ENCODE data around the gene SPNS2. TPM values are rescaled to one million over a fixed set of nuclear protein-coding genes. Genes with fewer than 3 reads are reported as not detected.
A peak's percentile ranks its signal among the peaks of the same experiment; 100 is the strongest.

The SPNS2 gene
- total RNA-seq, 1 donor from 2014 or later, result 187 TPM

- peaks cover 32% of the 10 kb centered on the region for H3K36me3 Mint-ChIP-seq (ENCODE audit: low read depth, unreplicated experiment)
- H3K4me1 Mint-ChIP-seq (ENCODE audit: unreplicated experiment), result peaks cover 47% of the 10 kb centered on the region
- H3K4me3 Mint-ChIP-seq (ENCODE audit: unreplicated experiment), result peak overlapping the region; percentile 69
- TF ChIP-seq, protein P1, sequence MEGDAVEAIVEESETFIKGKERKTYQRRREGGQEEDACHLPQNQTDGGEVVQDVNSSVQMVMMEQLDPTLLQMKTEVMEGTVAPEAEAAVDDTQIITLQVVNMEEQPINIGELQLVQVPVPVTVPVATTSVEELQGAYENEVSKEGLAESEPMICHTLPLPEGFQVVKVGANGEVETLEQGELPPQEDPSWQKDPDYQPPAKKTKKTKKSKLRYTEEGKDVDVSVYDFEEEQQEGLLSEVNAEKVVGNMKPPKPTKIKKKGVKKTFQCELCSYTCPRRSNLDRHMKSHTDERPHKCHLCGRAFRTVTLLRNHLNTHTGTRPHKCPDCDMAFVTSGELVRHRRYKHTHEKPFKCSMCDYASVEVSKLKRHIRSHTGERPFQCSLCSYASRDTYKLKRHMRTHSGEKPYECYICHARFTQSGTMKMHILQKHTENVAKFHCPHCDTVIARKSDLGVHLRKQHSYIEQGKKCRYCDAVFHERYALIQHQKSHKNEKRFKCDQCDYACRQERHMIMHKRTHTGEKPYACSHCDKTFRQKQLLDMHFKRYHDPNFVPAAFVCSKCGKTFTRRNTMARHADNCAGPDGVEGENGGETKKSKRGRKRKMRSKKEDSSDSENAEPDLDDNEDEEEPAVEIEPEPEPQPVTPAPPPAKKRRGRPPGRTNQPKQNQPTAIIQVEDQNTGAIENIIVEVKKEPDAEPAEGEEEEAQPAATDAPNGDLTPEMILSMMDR (IDR thresholded peaks at IDR 0.05; ENCODE audit: unreplicated experiment), result no peak
- no peaks in the 10 kb centered on the region for H3K9me3 Mint-ChIP-seq (ENCODE audit: unreplicated experiment)
- no peak overlapping the region for H3K27ac Mint-ChIP-seq (ENCODE audit: unreplicated experiment)
- H3K27me3 Mint-ChIP-seq (ENCODE audit: unreplicated experiment), result peaks cover 21% of the 10 kb centered on the region
- no peak for DNase-seq (ENCODE audit: low spot score)
Observed at GRCh38 chr17:4511199-4511932, 12.7 kb downstream of the SPNS2 start.

DNA sequence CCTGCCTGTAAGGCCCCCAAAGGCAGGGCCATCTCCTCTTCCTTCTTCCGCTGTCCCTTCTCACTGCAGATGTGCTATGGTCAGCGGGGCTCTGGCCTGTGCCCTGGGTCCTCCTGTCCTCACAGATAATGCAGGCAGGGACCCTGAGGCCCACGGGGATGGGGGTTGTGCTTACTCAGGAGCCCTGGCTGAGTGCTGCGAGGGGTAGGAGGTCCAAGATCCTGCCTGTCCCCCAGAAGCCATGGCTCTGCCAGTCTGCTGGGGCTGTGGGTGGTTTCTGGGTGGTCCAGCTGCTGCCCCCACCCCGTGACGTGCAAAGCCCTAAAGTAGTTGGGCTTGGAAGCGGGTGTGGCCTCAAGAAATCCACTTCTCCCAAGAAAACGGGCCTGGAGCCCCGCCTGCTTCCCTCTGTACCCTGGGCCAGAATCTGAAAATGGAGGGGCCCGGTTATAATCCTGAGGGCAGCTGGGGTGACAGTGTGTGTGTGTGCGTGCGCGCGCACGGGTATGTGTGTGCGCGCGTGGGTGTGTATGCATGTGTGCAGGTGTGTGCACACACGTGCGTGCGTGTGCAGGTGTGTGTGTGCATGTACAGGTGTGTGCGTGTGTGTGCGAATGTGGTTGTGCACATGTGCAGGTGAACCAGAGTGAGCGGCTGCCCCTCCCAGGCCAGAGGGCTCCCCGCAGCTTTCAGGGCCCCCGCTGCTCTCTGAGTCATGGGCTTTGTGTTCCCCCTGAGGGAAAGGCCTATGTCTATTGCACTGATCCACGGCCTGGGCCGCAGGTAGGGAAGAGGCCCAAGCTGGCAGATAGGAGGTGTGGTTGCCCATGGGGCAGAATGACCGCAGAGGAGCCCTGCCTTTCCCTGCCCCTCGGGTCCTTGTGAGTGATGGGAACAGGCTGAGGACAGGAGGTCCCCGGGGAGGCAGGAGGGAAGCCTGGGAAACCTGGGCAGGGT lies 13.8 kb downstream of the SPNS2 start:
- peaks cover 21% of the 10 kb centered on the region for H3K27me3 Mint-ChIP-seq (ENCODE audit: unreplicated experiment)
- no peak for DNase-seq (ENCODE audit: low spot score)
- no peaks in the 10 kb centered on the region for H3K9me3 Mint-ChIP-seq (ENCODE audit: unreplicated experiment)
- TF ChIP-seq, protein P1 (IDR thresholded peaks at IDR 0.05; ENCODE audit: unreplicated experiment), result no peak
- H3K27ac Mint-ChIP-seq (ENCODE audit: unreplicated experiment), result no peak overlapping the region
- H3K36me3 Mint-ChIP-seq (ENCODE audit: low read depth, unreplicated experiment), result peaks cover 29% of the 10 kb centered on the region
- H3K4me1 Mint-ChIP-seq (ENCODE audit: unreplicated experiment), result peaks cover 48% of the 10 kb centered on the region
- H3K4me3 Mint-ChIP-seq (ENCODE audit: unreplicated experiment), result no peak overlapping the region

- Mint-ChIP-seq H3K27me3 (ENCODE audit: unreplicated experiment) (peaks cover 19% of the 10 kb centered on the region), H3K4me1 (ENCODE audit: unreplicated experiment) (peaks cover 49% of the 10 kb centered on the region), H3K9me3 (ENCODE audit: unreplicated experiment) (no peaks in the 10 kb centered on the region), H3K36me3 (ENCODE audit: low read depth, unreplicated experiment) (peaks cover 31% of the 10 kb centered on the region), H3K27ac (ENCODE audit: unreplicated experiment) (no peak overlapping the region), H3K4me3 (ENCODE audit: unreplicated experiment) (no peak overlapping the region)
- no peak for DNase-seq (ENCODE audit: low spot score)
- TF ChIP-seq, protein P1 (IDR thresholded peaks at IDR 0.05; ENCODE audit: unreplicated experiment), result no peak
Observed at GRCh38 chr17:4513113-4514032, 14.7 kb downstream of the SPNS2 start.

DNA sequence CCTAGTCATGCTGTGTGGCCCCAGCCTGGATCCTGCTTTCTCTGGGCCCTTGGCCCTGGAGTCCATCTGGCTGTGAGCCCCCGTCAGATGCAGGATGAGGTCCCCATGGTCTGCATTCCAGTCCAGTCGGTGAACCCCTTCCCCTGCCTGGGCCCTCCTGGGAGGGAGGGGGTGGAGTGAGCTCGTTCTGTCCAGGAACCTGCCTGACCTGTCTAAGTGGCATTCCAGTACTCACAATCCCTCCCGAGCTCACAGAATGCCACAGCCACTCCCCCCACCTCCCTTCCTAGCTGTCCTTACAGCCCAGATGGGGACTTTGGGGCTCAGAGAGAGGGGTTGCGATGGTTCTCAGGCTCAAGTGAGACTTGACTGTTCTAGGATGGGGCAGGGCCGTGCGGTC lies 15.5 kb downstream of the SPNS2 start:
- Mint-ChIP-seq H3K27ac (ENCODE audit: unreplicated experiment) (no peak overlapping the region), H3K4me3 (ENCODE audit: unreplicated experiment) (no peak overlapping the region), H3K27me3 (ENCODE audit: unreplicated experiment) (peaks cover 16% of the 10 kb centered on the region), H3K36me3 (ENCODE audit: low read depth, unreplicated experiment) (peaks cover 23% of the 10 kb centered on the region), H3K9me3 (ENCODE audit: unreplicated experiment) (no peaks in the 10 kb centered on the region), H3K4me1 (ENCODE audit: unreplicated experiment) (peaks cover 44% of the 10 kb centered on the region)
- TF ChIP-seq, protein P1 (IDR thresholded peaks at IDR 0.05; ENCODE audit: unreplicated experiment), result no peak
- no peak for DNase-seq (ENCODE audit: low spot score)
